RWPE2 (cell line): Measurements from ENCODE around the gene PCDH19.

Experiments
- ATAC-seq: fragments of 200-7000 bp; cut with Tn5 transposase; 3 replicates; pipeline ENCODE4 v1.9.1; 2021; ENCODE audit warnings: low read depth
- DNase-seq: peaks from one replicate; pipeline ENCODE4 v3.0.0-alpha.2; 2020; ENCODE audit warnings: low spot score
- H3K27ac ChIP-seq: fragments of 450-650 bp; 2 replicates; pipeline ENCODE4 v1.5.1; 2017; ENCODE audit warnings: mild to moderate bottlenecking; ENCODE audit not compliant: poor library complexity, severe bottlenecking
- H3K27me3 ChIP-seq: fragments of 250-450 bp; sonication (Bioruptor Pico); 2 replicates; pipeline ENCODE4 v1.5.1; 2021; ENCODE audit warnings: mild to moderate bottlenecking, moderate library complexity; ENCODE audit not compliant: insufficient read depth, poor library complexity, severe bottlenecking
- H3K36me3 ChIP-seq: fragments of 250-450 bp; sonication (Bioruptor Pico); 2 replicates; pipeline ENCODE4 v1.5.1; 2020; ENCODE audit warnings: low read depth, mild to moderate bottlenecking, moderate library complexity
- H3K4me1 ChIP-seq: fragments of 250-450 bp; sonication (Bioruptor Pico); 2 replicates; pipeline ENCODE4 v1.5.1; 2021; ENCODE audit warnings: mild to moderate bottlenecking, moderate library complexity; ENCODE audit not compliant: insufficient read depth, poor library complexity, severe bottlenecking
- H3K4me3 ChIP-seq: fragments of 250-450 bp; sonication (Bioruptor Pico); 2 replicates; pipeline ENCODE4 v1.5.1; 2021; ENCODE audit warnings: mild to moderate bottlenecking, moderate library complexity; ENCODE audit not compliant: severe bottlenecking
- H3K9me3 ChIP-seq: fragments of 250-450 bp; sonication (Bioruptor Pico); 2 replicates; pipeline ENCODE4 v1.5.1; 2021; ENCODE audit warnings: mild to moderate bottlenecking, moderate library complexity; ENCODE audit not compliant: severe bottlenecking
- CTCF ChIP-seq: fragments of 450-650 bp; IDR thresholded peaks from one replicate; pipeline ENCODE4 v1.5.1; 2017; ENCODE audit warnings: mild to moderate bottlenecking, moderate library complexity; ENCODE audit not compliant: poor library complexity, severe bottlenecking

PCDH19 gene

GRCh38 chrX:100358766-100359165, 51.3 kb downstream of the PCDH19 start:
- no peak for ATAC-seq
- Histone ChIP-seq H3K27me3 (no peaks in the 10 kb centered on the region), H3K9me3 (no peaks in the 10 kb centered on the region), H3K4me1 (no peaks in the 10 kb centered on the region), H3K27ac (no peak overlapping the region), H3K36me3 (no peaks in the 10 kb centered on the region), H3K4me3 (no peak overlapping the region)
- TF ChIP-seq CTCF, result no peak
- DNase-seq, result no peak

- TF ChIP-seq CTCF, result no peak
- no peak overlapping the region for H3K27ac ChIP-seq
- no peaks in the 10 kb centered on the region for H3K4me1 ChIP-seq
- no peaks in the 10 kb centered on the region for H3K27me3 ChIP-seq
- no peaks in the 10 kb centered on the region for H3K36me3 ChIP-seq
- H3K9me3 ChIP-seq, result no peaks in the 10 kb centered on the region
- ATAC-seq (no peak), DNase-seq (no peak)
- no peak overlapping the region for H3K4me3 ChIP-seq
Measured at GRCh38 chrX:100356351-100356896, 53.6 kb downstream of the PCDH19 start.

- Histone ChIP-seq H3K4me1 (no peaks in the 10 kb centered on the region), H3K9me3 (no peaks in the 10 kb centered on the region), H3K4me3 (no peak overlapping the region), H3K36me3 (no peaks in the 10 kb centered on the region), H3K27ac (no peak overlapping the region), H3K27me3 (no peaks in the 10 kb centered on the region)
- TF ChIP-seq CTCF, result no peak
- ATAC-seq (no peak), DNase-seq (no peak)
Measured at GRCh38 chrX:100355680-100356079, 54.4 kb downstream of the PCDH19 start.

- TF ChIP-seq CTCF, result no peak
- H3K27ac ChIP-seq, result no peak overlapping the region
Measured at GRCh38 chrX:100353326-100353725, 56.7 kb downstream of the PCDH19 start.

GRCh38 chrX:100350704-100351489, 59.2 kb downstream of the PCDH19 start:
- no peaks in the 10 kb centered on the region for H3K27me3 ChIP-seq
- ATAC-seq, result no peak

More at GRCh38 chrX:100353326-100353725, 56.7 kb downstream of the PCDH19 start:
- ATAC-seq, result no peak
- Histone ChIP-seq H3K9me3 (no peaks in the 10 kb centered on the region), H3K4me3 (no peak overlapping the region), H3K27me3 (no peaks in the 10 kb centered on the region), H3K4me1 (no peaks in the 10 kb centered on the region), H3K36me3 (no peaks in the 10 kb centered on the region)
- no peak for DNase-seq

More at GRCh38 chrX:100350704-100351489, 59.2 kb downstream of the PCDH19 start:
- no peaks in the 10 kb centered on the region for H3K36me3 ChIP-seq
- H3K4me3 ChIP-seq, result no peak overlapping the region
- no peaks in the 10 kb centered on the region for H3K4me1 ChIP-seq
- H3K27ac ChIP-seq, result no peak overlapping the region
- no peak for DNase-seq
- no peaks in the 10 kb centered on the region for H3K9me3 ChIP-seq
- no peak for TF ChIP-seq CTCF
